GM12891 (cell line): ENCODE results near the gene TYRO3.

Experiments
- PAX5 ChIP-seq: IDR thresholded peaks from 2 replicates; pipeline ENCODE4 v1.6.1; 2011; ENCODE audit warnings: low read length, moderate library complexity, mild to moderate bottlenecking; ENCODE audit not compliant: insufficient read depth, severe bottlenecking
- POLR2A ChIP-seq: IDR thresholded peaks from 2 replicates; pipeline ENCODE4 v1.6.1; 2011; ENCODE audit warnings: low read depth, low read length, control low read depth
- POLR2AphosphoS5 ChIP-seq: IDR thresholded peaks from 2 replicates; pipeline ENCODE4 v1.6.1; 2011; ENCODE audit warnings: low read depth, low read length, control low read depth
- POU2F2 ChIP-seq: IDR thresholded peaks from 2 replicates; pipeline ENCODE4 v1.6.1; 2011; ENCODE audit warnings: low read depth, mild to moderate bottlenecking, control low read depth, low read length, moderate library complexity
- SPI1 ChIP-seq: IDR thresholded peaks from 2 replicates; pipeline ENCODE4 v1.6.1; 2011; ENCODE audit warnings: low read depth, low read length, control low read depth
- TAF1 ChIP-seq: IDR thresholded peaks from 2 replicates; pipeline ENCODE4 v1.6.1; 2011; ENCODE audit warnings: low read depth, low read length, control low read depth

DNA sequence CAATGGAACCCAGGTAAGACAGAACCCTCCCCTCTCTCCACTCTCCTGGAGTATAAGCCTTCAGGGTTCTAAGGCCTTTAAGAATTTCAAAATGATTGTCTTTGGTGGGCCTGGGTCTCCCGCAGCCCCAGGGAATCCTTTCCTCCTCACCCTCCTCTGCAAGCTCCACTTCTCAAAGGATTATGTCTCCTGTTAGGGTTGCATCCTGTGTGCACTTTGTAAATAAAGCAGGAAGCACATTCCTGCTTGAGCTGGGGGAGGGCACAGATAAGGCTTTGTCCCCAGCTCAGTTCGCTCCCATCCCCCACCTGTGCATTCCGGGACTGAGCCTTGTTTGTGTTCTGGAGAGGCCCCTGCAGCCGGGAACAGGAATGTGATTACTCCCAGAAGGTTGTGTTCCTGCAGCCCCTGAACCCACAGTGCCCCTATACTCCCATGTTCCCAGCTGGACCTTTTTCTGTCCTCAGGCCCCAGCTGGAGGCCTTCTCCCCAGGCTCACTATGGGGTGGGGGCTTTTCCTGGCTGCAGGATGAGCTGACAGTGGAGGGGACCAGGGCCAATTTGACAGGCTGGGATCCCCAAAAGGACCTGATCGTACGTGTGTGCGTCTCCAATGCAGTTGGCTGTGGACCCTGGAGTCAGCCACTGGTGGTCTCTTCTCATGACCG is 9.5 kb downstream of the TYRO3 start:
- TF ChIP-seq POLR2A (no peak), POLR2AphosphoS5 (no peak), TAF1 (no peak), POU2F2 (no peak), SPI1 (no peak), PAX5 (no peak)
